NT2/D1 (cell line): ENCODE measurements around the gene MYMX.

Experiments
- DNase-seq: peaks from one replicate; pipeline ENCODE4 v3.0.0-alpha.2; 2011; ENCODE audit warnings: low read depth, low spot score
- H3K27me3 ChIP-seq: 2 replicates; pipeline ENCODE4 v1.6.0; 2011; ENCODE audit warnings: mild to moderate bottlenecking; ENCODE audit not compliant: insufficient read length, insufficient read depth
- H3K36me3 ChIP-seq: 2 replicates; pipeline ENCODE4 v1.6.1; 2011; ENCODE audit warnings: mild to moderate bottlenecking, low read length, mixed read lengths; ENCODE audit not compliant: insufficient read depth, insufficient read length
- H3K4me1 ChIP-seq: 2 replicates; pipeline ENCODE4 v1.5.1; 2011; ENCODE audit not compliant: insufficient read depth, insufficient read length
- H3K4me3 ChIP-seq: 2 replicates; pipeline ENCODE4 v1.5.1; 2011; ENCODE audit warnings: low read depth; ENCODE audit not compliant: insufficient read length
- H3K9ac ChIP-seq: 2 replicates; pipeline ENCODE4 v1.6.0; 2011; ENCODE audit warnings: low read depth; ENCODE audit not compliant: insufficient read length
- H3K9me3 ChIP-seq: 2 replicates; pipeline ENCODE4 v1.5.1; 2011; ENCODE audit warnings: mild to moderate bottlenecking, low read length; ENCODE audit not compliant: insufficient read depth
- SUZ12 ChIP-seq: IDR thresholded peaks from 2 replicates; pipeline ENCODE4 v1.6.1; 2011; ENCODE audit not compliant: insufficient read length, insufficient read depth; ENCODE audit errors: extremely low read depth
- YY1 ChIP-seq: IDR thresholded peaks from 2 replicates; pipeline ENCODE4 v1.6.1; 2011; ENCODE audit not compliant: insufficient read length, insufficient read depth
- ZNF274 ChIP-seq: IDR thresholded peaks from 2 replicates; pipeline ENCODE4 v1.6.1; 2011; ENCODE audit warnings: mild to moderate bottlenecking, low read depth, low read length

The MYMX gene

DNA sequence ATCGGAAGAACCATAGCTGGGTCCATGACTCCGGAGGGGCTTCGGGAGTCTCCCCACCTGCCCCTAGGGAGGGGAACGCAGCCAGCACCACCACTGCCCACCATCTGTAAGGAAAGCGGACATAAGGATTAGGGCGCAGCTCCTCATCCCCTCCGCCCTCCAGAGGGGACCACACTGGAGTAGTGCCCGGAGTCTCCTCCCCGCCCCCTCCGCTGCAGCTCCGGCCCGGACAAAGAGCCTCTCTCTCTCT, 40.0 kb downstream of the MYMX start:
- H3K4me1 ChIP-seq: peaks cover 3% of the 10 kb centered on the region

DNA sequence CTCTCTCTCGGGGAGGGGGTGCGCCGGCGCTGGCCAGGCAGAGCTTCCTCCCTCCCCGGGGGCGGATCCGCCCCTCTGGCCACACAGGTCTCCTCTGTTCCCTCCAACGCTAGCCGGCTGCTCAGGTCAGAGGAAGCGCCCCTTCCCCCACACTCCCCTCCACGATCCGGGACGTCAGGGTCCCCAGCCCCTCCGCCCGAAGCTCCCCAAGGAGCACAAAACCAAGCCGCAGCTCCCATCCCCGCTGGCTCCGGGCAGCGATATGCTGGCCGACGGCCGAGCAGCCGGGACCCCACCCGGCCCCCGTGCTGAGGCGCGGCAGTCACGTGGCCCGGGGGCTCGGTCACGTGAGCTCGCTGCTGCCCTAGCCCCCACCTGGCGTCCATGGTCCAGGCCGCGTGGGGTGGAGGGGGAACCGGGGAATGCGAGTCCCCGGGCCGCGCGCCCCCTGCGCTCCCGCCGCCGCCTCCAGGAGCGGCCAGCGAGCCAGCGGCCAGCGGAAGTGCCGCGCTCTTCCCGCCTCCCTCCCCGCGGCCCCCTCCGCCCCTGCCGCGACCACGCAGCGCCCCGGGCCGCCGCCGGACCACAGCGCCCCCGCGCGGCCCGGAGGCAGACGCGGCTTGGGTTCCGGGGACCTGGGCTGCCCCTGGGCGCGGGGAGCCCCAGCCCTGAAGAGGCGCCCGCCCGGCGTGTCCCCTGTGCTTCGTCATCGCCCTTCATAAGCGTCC, 40.5 kb downstream of the MYMX start, which contains the start of gene SLC35B2:
TSS of gene SLC35B2 (minus strand) at position 504 of the 728 bp plus-strand sequence. CDS start at position 386, 118 bp downstream.
- DNase-seq: no peak
- Histone ChIP-seq H3K36me3 (peaks cover 83% of the 10 kb centered on the region), H3K9me3 (no peaks in the 10 kb centered on the region), H3K9ac (peak within 1 kb of the TSS; percentile 89), H3K27me3 (no peaks in the 10 kb centered on the region), H3K4me1 (peaks cover 4% of the 10 kb centered on the region), H3K4me3 (peak within 1 kb of the TSS; percentile 80)
- TF ChIP-seq ZNF274 (no peak), SUZ12 (no peak), YY1 (no peak)

More for the DNA sequence above, 40.0 kb downstream of the MYMX start:
- H3K27me3 ChIP-seq: no peaks in the 10 kb centered on the region
- H3K4me3 ChIP-seq: peak overlapping the region; percentile 80
- no peak for DNase-seq
- TF ChIP-seq SUZ12 (no peak), YY1 (no peak), ZNF274 (no peak)
- no peaks in the 10 kb centered on the region for H3K9me3 ChIP-seq
- peaks cover 83% of the 10 kb centered on the region for H3K36me3 ChIP-seq
- H3K9ac ChIP-seq: peak overlapping the region; percentile 89

DNA sequence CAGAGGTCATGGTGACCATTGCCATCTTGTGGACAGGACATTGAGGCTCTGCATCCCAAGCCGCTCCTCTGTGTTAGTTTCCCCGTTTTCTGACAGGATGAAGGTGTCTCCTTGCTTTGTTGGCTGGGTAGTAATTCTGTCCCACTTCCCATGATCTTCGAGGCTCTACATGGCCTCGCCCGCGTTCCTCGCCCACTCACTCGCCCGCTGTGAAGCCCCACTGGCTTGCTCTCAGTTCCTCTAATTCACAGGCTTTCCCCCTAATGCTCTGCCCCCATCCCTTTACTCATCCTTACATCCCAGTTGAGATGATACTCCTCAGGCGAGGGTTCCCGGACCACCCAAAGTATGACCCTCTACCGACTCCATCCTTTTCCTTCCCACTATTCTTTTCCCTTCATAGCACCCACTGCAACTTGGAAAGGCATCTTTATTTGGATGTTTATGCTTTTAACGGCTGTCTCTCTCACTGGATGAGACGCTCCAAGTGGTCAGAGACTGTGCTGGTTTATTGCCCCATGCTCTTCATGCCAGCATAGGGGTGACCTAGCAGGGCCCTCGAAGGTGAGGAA, 41.1 kb downstream of the MYMX start:
- Histone ChIP-seq H3K36me3 (peaks cover 83% of the 10 kb centered on the region), H3K9ac (peak overlapping the region; percentile 89)

DNA sequence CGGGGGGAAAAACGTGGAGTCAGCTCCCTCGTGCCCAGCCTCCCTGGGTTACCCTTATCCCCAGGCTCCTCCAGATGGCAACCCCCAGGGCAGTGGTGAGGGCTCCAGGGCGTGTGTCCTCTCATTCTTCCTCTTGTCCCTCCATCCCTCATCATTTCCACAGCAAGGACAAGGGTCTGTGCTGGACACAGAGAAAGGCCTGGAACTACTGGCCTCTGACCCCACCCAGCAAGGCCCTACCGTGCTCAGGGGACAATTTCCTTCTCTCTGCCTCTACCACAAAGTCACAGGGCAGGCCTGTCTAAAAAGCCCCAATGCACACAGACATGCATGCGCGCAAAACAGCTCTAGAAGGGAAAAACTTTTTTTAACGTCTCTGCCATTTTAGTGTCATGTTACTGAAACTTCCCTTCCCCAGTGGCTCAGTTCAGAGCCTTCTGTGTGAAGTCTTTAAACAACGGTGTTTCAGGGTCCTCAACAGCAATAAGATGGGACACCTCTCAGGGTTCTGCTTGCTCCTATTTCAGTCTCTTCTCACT, 41.7 kb downstream of the MYMX start:
- no peak for DNase-seq
- H3K4me3 ChIP-seq: no peak overlapping the region
- no peaks in the 10 kb centered on the region for H3K27me3 ChIP-seq
- no peak overlapping the region for H3K9ac ChIP-seq
- TF ChIP-seq ZNF274: no peak
- no peak for TF ChIP-seq YY1
- TF ChIP-seq SUZ12: no peak
- peaks cover 14% of the 10 kb centered on the region for H3K4me1 ChIP-seq
- H3K9me3 ChIP-seq: no peaks in the 10 kb centered on the region
- H3K36me3 ChIP-seq: peaks cover 78% of the 10 kb centered on the region

More for the DNA sequence above, 41.1 kb downstream of the MYMX start:
- Histone ChIP-seq H3K9me3 (no peaks in the 10 kb centered on the region), H3K4me3 (peak overlapping the region; percentile 39), H3K4me1 (peaks cover 10% of the 10 kb centered on the region), H3K27me3 (no peaks in the 10 kb centered on the region)
- no peak for DNase-seq
- TF ChIP-seq SUZ12 (no peak), YY1 (no peak), ZNF274 (no peak)

GRCh38 chr6:44258921-44259320, 42.2 kb downstream of the MYMX start:
- Histone ChIP-seq H3K4me1 (peaks cover 18% of the 10 kb centered on the region), H3K9ac (no peak overlapping the region), H3K27me3 (no peaks in the 10 kb centered on the region), H3K4me3 (no peak overlapping the region), H3K36me3 (peaks cover 73% of the 10 kb centered on the region), H3K9me3 (no peaks in the 10 kb centered on the region)
- no peak for DNase-seq
- TF ChIP-seq YY1: no peak
- TF ChIP-seq ZNF274: no peak
- no peak for TF ChIP-seq SUZ12

DNA sequence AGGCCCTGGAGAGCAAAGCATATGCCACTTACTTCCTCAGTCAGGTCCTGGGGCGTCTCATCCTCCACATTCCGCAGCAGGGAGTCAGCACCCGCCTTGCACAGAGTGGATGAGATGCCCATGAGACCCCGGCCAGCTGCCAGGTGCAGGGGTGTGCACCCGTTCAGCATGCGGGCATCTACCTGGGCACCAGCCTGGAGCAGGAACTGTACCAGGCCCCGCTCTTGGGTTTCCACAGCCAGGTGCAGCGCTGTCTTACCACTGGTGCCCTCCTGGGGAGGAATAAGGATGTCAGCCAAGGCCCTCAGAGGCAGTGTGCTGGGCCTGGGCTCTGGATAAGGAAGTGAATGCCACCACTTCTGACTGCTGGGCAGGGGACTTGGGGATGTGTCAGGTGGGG, 43.3 kb downstream of the MYMX start:
- H3K36me3 ChIP-seq: peaks cover 62% of the 10 kb centered on the region
- H3K27me3 ChIP-seq: no peaks in the 10 kb centered on the region
- no peak for DNase-seq
- no peak overlapping the region for H3K4me3 ChIP-seq
- H3K9me3 ChIP-seq: no peaks in the 10 kb centered on the region
- TF ChIP-seq YY1 (no peak), ZNF274 (no peak), SUZ12 (no peak)
- H3K4me1 ChIP-seq: peaks cover 23% of the 10 kb centered on the region
- no peak overlapping the region for H3K9ac ChIP-seq

- DNase-seq: no peak
- Histone ChIP-seq H3K4me1 (peaks cover 23% of the 10 kb centered on the region), H3K4me3 (no peak overlapping the region), H3K36me3 (peaks cover 55% of the 10 kb centered on the region), H3K9me3 (no peaks in the 10 kb centered on the region), H3K27me3 (no peaks in the 10 kb centered on the region), H3K9ac (no peak overlapping the region)
- TF ChIP-seq YY1 (no peak), SUZ12 (no peak), ZNF274 (no peak)
These were observed 43.9 kb downstream of the MYMX start for GRCh38 chr6:44260451-44261297.
